GM20431 (cell line): ENCODE results near the gene STEAP3.

ENCODE experiments used
- in situ Hi-C: fragments of 300-500 bp; cut with MseI, MboI; formaldehyde crosslinking; loops from one replicate; pipeline ENCODE4 v1.15.0; 2020; ENCODE audit warnings: low sequenced_read_pairs; ENCODE audit not compliant: unreplicated experiment

The STEAP3 gene

DNA sequence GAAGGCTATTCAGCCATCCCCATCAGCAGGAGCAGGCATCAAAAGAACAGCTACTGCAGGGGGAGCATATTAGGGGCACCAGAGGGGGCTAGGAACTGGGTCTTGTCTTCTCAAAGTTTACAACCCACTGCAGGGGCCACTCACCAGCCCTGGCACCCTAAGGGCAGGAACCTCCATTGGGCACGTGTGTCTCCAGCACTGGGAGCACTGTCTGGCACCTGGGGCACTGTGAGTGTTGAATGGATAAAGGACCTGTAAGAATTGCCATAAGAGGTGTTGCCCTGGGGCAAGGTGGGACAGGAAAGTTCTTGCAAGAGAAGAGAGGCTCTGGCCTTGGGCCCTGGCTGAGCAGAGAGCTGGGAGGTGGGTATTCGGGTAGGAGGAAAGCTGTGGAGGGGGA is 1.4 kb upstream of the STEAP3 start:
- in situ Hi-C loops = no loop called here

DNA sequence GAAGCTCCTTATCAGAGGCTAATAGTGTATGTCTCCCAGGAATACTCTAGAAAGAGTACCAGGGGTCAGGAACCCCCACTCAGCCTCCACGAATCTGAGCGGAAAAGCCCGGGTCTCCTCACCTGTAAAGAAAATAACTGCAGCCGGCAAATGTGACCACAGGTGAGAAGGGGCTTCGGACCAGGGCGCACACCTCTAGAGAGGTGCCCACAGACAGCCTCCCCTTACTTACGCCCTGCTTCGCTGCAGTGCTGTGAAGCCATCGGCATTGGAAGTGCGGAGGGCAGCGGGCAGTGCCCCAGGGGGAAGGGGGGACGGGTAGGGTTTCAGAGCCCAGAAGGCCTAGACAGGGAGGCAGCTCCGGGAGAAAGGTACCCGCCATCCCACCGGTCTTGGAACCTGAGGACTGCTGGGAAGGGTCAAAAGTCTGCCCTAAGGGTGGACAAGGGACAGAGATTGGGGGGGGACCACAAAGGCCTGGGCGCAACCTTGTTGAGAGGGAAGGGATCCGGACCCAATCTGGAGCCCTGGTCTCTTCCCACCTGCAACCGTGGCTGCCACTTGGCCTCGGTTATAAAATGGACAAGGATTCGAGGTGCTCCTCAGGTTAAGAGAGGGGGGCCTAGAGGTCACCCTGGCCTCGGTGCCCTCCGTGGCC is 642 bp upstream of the STEAP3 start:
- in situ Hi-C loops = no loop called here

- in situ Hi-C loops = no loop called here
These were observed 914 bp downstream of the STEAP3 start for GRCh38 chr2:119224391-119225104.

DNA sequence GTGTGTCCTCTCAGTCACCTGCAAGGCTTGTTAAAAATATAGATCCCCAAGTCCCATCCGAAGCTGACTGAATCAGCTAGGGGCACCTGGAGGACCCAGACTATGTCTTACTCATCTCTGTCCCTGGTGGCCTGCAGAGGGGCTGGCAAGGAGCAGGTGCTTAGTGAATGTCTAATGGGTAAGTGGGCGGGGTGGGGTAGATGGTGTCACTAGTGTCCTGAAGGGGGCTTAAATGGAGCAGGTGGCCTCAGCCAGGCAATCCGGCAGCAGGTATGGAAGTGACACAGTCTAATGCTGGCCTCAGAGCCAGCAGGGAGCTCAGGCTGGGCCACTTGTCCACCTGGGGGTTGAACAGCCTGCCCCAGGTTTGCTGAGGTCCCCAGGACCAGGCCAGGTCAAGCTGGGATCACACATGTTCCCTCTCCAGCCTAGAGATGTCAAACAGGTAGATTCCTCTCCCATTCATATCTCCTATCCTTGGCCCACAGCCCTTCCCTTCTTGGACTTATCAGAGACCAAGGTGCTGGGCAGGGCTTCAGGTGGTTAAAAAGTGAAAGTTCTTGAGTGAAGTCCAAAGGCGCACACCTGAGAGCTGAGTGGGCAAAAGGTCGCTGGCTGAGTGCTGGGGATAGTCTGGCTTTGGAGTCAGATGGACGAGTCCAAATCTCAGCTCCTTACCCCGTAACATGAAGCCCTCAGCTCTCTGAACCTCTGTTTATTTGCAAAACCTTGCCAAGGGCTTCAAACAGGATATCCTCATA is 1.7 kb downstream of the STEAP3 start:
- in situ Hi-C loops = no loop called here

- in situ Hi-C loops = no loop called here
These were observed 2.3 kb downstream of the STEAP3 start for GRCh38 chr2:119225926-119226325.

DNA sequence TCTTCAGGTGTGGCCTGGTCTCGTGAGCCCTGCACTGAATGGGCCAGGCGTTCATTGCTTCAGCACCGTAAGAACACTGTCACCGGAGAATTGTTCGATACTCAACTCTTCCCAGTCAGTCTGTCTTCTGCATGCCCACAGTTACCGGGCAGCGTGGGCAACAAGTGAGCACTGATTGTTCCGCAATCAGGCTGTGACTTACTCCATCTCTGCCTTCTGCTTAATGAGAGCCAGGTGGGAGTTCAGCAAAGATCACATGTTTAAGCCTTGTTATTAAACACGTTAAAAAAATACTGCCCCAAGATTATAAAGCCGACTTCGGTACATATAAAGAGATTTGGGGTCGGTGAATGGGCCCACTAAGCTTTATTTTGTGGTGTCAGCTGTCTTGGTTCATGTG is 3.7 kb downstream of the STEAP3 start:
- in situ Hi-C loops = no loop called here

DNA sequence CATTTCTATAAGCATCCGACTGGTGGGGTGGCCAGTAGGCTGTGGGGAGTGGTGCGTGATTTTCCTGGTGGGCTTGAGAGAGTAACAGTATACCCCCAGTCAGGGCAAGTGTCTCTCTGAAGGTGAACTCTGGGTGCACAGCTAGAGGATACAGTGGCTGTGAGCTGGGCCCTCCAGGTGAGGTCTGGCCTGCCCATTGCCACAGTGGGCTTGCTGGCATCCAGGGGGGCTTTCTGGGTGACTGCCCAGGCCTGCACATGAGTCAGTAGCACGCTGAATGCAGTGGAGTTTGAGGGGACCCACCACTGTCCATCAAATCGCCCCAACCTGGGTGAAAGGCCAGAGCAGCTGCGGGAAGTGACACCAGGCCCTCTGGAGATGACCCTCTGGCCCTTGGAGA is 4.5 kb downstream of the STEAP3 start:
- in situ Hi-C loops = no loop called here

GRCh38 chr2:119228964-119229363 is 5.3 kb downstream of the STEAP3 start:
- in situ Hi-C loops = no loop called here

GRCh38 chr2:119229716-119230115 is 6.1 kb downstream of the STEAP3 start:
- in situ Hi-C loops = no loop called here

DNA sequence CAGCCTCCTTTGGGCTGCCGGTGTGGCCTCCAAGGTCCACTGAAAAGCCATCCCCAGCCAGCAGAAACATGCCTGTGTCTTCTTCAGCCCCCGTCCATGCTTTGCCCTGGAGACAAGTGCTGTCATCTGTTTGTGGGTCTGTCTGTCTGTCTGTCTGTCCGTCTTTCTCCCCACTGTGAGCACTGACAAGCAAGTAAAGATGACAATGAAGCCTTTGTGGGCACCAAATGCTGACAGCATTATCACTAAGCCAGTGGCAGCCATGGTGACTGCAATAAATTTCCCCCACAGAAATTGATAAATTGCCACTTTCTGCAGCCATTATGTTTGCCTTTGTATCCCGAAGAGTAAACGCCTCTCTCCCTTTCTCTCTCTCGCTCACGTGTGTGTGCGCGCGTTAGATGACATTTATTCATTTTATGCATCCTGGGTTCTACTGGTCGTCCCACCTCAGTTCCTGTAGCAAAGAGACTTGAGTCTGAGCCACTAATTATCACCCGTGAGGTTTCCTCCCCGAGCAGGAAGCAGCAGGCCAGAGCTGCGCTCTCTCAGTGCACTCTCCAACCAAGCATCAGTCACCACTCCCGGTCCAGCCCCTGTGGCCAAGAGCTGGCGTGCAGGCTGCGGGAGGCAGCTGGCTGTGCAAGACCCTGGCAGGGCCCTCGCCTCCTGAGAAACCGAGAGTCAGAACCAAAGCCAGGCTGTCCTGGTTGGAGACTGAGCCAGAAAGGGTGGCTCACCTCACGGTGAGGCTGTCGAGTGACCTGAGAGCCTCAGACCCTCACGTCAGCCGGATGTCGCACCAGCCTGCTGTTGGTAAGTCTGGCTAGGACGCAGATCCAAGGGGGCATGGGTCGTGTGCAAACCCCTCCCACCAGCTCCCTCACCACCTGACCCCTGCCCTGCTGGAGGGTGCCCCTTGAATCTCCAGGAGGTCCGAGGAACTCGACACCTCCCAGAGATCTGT is 6.9 kb downstream of the STEAP3 start:
- in situ Hi-C loops = no loop called here

DNA sequence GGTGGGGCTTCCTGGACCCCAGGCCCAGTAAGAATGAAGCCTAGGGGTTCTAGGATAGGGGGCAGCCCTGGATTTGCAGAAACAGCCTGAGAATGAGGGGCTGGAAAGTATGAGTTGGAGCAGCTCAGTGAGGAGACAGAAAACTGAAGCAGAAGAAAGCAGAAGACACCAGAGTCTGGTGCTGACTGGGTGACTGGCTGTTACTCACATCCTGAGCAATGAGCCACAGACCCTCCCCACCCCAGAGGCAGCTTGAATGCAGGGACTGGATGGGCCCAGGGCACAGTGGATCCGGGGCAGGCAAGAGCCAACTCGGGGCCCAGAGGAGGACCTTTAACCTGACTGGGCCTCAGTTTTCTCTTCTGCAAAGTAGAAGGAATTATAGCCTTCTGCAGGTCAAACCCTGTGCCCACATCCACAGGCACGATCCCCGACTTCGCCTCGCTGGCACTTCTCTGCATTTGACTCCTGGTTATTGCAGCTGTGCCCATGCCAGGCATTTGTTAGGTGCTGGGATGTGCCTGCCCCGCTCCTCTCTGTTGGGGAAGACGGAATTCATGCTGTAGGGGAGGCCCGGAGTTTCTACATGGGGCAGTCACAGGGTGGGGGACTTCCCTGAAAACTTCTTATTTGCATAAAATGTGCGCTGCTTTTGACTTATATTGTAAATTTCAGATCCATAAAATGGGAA is 8.5 kb downstream of the STEAP3 start:
- in situ Hi-C loops = no loop called here

DNA sequence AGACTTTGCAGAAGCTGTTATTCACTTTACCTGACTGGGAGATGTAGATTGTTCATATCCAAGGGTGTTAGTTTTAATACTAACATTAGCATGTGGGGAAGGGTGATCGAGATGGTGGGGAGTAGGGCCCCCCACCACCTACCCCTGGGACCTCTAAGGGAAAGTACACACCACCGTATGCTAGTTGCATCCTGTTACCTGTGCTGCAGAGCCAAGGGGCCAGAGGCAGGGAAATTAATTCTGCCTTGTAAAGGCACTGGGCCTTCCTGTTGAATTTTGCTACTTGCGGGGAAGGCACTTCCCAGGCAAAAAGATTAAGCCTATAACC is 9.0 kb downstream of the STEAP3 start:
- in situ Hi-C loops = no loop called here

- in situ Hi-C loops = no loop called here
These were observed 9.8 kb downstream of the STEAP3 start for GRCh38 chr2:119233326-119234020.

GRCh38 chr2:119234021-119235019 is 10.7 kb downstream of the STEAP3 start:
- in situ Hi-C loops = no loop called here

DNA sequence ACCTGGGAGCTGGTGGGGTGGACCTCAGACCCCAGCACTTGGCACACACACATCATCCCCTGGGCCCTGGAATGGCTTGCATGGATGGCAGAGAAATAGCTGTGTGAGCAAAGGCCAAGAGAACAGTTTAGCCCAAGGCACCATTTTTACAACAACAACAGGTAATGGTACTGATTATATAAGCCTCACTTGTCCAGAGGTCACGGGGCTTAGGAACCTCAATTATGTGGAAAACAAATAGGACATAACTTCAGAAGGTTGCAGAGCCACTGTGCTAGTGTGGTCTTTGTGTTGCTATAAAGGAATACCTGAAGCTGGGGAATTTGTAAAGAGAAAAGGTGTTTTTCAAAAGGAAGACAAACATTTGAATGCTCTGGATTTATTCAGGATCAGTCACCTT is 13.2 kb downstream of the STEAP3 start:
- in situ Hi-C loops = no loop called here

DNA sequence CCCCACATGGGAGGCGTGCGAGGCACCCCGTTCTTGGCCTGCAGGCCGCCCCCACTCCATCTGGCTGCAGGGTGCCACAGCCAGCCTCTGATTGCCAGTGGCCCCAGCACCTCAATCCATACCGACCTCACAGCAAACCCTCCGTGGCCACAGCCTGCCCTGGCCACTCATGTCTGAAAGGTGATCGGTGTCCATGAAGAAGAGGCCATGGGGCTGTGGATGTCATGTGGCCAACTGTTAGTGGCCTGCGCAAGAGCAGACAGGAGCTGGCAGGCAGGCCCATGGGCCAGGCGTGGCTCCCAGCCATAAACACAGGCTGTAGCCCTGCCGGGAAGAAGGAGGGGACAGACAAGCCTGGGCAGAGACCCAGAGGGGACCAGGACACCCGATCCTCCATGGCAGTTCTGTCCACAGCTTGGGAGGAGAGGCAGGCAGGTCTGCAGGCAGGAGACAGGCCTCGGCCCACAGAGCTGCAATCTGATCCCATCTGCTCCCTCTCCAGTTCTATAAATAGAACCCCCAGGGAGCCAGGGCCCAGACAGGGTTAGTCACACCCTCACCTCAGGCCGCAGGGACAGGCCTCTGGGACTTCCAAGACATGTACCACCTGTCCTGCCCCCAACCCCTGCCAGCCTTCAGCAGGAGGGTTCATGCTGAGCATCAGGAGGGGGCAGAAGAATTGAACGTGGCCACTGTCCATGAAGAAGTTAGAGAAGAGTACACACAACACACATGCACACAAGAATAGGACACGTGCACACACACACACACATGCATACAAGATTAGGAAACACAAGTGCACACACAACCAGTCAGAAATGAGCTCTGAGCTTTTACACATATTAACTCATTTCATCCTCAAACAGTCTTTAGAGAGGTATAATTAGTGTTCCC is 16.9 kb downstream of the STEAP3 start:
- in situ Hi-C loops = no loop called here

GRCh38 chr2:119241205-119241532 is 17.5 kb downstream of the STEAP3 start:
- in situ Hi-C loops = no loop called here
